ENCODE results near the gene CTTNBP2.

CTTNBP2 gene

DNA sequence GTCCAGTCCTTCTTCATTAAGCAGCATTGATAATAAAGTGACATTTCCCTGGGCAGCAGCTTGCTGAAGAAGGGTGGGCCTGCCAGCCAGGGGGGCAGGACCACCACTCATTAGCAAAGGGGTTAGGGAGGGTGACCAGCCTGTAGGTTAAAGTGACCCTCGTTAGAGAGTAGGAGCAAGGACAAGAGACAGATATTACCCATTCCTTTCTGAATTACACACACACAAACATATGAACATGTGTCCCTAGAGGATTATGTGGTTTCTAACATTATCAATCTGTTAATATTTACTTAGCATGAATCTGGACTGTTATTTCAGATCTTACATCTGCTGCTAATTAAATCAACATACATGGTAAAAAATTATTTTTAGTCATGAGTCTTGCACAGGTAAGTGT, 88.9 kb downstream of the CTTNBP2 start:
- no peak for DNase-seq

DNA sequence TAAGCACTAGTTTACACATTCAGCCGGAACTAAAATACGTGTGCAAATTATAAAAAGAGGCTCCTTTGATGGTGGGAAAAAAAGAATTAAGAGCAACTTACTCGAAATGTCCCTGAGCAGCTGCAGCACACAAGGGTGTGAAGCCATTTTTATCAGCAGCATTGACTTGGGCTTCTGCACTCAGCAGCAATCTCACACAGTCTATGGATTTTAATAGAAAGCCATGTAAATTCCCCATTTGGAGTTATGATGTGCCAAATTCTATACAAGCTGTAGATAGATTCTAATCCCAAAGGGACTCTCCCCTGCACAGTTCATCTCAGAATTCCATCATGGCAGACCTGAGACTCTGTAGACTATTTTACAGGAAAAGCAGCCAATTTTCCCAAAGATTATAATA, 90.5 kb downstream of the CTTNBP2 start:
- no peak for DNase-seq

- DNase-seq: no peak
These were observed 91.5 kb downstream of the CTTNBP2 start for GRCh38 chr7:117781707-117782106.

DNA sequence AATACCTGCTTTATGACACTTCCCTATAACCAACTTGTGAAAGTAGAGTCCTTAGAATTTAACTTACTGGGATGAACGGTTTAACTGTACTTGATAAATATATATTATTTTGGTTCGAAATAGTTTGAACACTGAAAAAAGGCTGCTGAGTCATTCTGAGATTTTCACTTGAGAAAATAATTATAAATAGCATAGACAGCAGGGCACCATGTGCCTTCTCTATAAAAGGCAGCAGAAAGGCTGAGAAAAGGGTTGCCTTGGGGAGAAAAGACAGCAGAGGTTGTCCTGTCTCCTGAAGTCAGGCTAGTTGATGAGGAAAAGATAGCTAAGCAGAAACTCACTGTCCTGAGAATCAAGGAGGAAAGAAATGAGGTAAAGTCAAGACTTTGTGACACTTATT, 92.4 kb downstream of the CTTNBP2 start:
- DNase-seq: no peak

DNA sequence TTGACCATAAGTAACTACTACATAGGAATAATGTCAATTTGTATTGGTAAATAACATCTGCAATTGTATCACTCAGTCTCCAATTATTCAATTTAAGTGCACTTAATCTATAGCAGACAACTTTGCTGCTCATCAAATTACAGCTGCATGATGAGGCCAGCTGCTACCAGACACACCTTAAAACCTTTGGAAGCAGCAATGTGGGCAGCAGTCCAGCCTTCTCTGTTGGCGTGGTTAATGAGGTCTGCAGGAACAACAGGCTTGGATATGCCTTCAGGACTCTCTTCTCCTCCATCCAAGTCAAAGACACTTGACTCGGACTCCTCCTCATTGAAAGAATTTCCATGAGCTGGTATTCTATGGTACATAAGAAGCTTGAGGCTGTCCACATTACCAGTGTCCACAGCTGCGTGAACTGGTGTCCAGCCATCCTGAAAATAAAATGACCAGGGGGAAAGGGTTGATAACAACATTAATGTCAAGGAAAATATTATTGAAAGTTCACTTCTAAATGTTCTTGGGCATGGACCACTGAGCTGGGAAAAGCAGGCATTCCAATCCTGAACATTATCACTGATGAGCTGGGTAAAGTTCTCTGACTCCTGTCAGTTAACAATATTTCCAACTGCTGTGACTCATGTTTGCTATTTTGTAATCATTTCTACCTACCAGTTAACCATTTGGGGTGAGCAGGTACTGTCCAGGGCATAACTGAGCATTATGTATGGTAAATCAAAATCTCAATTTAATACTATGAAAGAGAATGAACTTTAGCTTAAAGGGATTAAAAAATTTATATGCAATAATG, 95.7 kb downstream of the CTTNBP2 start:
- DNase-seq: no peak

GRCh38 chr7:117776224-117776623, 97.0 kb downstream of the CTTNBP2 start:
- no peak for DNase-seq

DNA sequence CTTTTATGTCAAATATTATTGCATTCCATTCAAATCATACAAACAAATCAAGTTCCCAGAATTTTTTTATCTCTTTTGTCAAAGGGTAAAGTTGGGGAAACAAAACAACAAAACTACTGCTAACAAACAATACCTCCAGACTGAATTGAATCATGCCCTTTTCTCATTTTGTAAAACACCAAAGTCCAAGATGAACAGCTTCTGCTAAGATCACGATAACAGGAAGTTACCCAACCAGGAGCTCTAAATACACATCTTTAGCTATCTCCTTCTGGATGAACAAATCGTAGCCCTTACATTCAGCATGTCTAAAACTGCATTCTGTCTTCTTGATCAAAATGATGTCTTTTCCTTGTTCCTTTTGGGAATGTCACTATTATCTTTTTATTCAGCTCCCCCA, 97.4 kb downstream of the CTTNBP2 start:
- DNase-seq: no peak

DNA sequence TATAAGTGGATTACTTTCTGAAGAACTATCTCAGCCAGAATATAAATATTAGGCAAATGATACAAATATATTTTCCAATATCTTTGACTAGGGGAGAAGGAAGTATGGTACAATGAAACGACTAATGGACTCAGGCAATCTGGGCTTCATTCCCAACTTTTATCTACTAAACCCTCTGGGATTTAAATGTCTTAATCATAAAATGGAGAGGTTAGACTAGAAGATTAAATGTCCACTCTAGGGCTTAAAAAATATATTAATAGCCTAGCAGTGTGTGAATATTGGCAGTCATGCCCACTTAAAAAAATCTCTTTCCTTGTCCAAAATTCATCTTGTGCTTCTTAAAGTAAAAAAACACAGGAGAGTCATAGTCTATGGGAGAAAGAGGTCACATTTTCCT, 98.3 kb downstream of the CTTNBP2 start:
- no peak for DNase-seq

DNA sequence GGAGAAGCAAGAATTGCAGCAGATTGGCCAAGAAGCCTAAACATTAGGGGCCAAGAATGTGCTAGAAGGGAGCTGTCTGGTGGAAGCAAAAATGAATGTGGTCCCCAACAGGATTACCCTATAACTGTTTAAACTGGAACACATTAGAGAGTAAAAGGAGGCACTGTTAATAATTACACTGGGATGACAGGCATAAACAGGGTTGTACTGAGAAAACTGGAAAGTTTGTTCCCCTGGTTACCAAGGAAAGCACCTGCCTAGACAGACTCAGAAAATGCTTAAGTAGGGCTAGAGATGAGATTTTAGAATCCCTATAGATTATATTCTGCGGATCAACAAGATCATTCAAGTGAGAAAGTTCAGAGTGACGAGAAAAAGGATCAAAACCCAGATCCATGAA, 100.8 kb downstream of the CTTNBP2 start:
- DNase-seq: no peak

GRCh38 chr7:117771756-117772155, 101.5 kb downstream of the CTTNBP2 start:
- DNase-seq: no peak

DNA sequence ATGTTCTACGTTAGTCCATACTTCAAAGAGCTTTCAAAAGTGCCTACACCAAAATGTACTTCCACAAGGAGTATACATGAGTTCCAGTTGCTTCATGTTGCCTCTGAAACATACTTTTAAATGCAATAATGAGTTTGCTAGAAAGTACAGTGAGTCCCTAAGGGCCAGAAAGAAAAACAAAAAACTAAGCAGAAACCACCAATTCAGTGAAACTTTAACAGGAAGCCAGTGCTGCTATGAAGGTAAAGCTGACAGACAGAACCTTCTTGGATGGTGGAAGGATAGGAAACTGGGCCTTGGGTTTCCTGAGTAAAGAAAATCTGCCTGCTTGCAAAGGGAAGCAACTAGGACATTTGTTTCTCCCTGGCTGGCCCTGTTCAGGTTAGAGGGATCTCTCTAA, 104.2 kb downstream of the CTTNBP2 start:
- no peak for DNase-seq

GRCh38 chr7:117767951-117768350, 105.3 kb downstream of the CTTNBP2 start:
- no peak for DNase-seq

DNA sequence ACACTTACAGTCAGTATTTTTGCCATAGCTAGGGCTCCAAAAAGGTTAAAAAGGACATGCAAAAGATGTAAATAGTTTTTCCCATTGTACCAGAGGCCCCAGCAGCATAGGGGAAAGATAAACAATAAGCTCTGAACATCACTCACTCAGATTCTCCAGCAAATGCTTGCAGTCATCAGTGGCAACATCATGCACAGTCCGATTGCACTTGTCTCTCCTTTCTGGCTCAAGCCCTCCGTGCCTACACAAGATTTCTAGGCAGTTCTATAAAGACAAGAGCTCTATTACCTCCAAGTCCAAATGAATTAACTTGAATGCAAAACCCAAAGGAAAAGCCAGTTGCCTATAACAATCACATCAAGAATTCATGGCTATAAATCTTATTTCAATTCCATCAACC, 106.3 kb downstream of the CTTNBP2 start:
- no peak for DNase-seq

DNA sequence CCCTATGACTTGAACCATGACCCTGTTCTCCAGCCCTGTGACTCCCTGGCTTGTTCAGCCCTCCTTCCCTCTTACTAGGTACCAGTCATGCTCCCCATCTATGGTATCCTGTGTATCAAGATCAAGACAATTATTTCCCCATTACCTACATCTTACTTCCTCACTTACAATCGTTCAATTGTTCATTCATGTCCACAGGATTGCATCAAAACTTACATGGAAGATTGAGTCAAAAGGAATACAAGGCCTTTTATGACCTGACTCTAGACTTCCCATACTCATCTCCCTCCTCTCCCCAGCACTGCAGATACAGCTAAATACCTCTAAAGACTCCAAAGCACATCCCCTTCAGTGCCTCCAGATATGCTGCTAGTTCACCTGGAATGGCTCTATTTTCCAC, 109.2 kb downstream of the CTTNBP2 start:
- DNase-seq: no peak

DNA sequence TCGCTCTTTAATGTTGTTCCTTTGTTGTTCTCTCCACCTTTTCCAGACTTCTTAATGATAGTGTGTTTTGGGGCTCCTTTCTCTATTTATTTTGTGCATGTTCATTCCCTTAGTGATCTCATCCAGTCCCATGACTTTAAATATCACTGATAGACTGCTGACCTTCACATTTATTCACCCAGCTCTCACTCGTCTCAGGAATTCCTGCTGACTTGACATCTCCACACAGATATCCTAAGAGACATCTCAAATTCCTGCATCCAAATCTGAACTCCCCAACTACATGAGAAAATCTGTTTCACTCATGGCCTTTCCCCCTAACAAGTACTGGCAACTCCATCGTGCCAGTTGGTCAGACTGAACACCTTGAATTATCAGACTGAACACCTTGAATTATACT, 111.2 kb downstream of the CTTNBP2 start:
- DNase-seq: no peak

DNA sequence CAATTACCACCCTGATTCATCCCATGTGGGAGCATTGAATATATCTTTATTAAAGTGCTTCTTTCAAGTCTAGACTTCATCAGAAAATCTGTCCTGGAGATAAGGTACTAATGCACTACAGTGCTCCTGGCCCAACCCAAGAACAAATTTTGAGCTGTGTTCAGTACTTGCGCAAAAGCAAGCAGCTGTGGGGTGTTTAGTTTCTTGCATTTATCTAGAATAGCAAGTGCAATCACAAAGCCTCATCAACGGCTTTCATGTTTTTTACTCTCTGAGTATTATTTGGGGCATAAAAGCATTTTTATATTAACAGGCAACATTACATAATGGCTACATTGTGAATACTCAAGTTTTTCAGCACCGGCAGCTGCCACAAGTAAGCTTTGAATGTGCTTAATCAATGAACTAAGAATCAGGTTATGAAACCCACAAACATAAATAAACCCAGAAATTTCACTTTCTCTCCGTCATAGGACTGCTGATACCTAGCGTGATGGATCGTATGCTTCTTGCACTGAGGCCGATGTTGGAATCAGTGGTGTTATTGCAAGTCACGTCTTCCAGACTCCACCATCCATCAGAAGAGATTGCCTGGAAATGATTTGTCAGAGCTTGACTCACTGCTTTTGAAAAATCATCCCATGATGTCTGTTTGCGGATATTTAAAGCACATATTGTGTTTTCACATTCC, 113.1 kb downstream of the CTTNBP2 start:
- DNase-seq: no peak

GRCh38 chr7:117757440-117757839, 115.8 kb downstream of the CTTNBP2 start:
- no peak for DNase-seq

GRCh38 chr7:117756586-117757085, 116.6 kb downstream of the CTTNBP2 start:
- DNase-seq: no peak

- no peak for DNase-seq
These were observed 118.1 kb downstream of the CTTNBP2 start for GRCh38 chr7:117755136-117755535.

DNA sequence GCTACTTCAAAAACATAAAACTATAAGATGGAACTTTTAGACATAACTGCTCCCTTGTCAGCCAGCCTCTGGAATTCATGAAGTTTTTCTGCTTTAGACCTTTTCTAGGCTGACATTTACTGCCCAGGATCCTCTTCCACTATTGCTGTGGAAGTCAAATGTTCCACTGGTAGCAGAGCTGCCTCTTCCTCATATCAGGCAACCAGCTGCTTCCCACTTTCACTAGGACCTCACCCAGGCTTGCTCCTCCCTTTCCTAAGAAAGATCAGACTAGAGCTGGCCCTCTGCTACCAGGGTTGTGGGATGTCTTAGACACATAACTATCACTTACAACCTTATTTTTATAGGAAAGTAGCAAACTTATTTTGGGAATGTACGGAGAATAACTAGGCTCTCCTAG, 121.5 kb downstream of the CTTNBP2 start:
- no peak for DNase-seq

DNA sequence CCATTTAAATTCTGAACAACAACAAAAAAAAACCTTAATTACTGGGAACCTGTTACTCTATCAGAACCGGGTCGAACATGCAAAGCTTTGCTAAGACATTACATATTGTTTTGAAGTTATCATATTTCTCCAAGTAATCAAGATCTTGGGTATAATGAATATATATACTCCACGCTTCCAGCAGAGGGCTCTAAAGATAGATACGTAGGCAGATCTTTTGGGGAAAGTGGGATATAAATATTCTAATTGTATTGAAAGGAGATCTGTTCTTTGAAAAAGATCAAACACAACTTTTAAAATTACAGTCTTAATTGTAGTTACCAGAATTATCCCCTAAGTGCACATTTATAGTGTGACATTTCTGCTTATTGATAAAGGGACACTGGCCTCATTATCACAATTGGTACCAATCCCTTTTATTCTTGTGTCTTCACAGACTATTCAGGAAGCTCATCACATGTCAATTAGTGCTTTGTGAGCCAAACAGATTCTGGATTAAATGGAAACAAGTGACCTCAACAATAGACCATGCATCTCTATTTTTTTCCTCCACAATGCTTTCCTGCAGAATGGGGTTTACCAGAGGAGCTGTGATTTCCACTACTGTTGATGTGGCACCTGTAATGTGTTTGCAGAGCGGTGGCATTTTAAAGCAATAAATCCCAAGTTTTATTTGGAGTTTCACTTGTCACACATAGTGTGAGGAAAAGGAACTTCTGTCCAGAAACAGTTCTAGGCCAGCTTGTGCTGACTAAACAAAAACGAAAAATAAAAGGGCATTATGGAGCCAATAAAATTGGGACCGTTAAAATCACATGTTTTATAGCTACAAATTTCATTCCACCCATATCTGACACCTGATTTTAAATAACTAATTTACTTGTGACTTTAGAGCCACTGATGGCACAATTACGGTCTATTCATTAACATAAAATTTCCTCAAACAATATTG, 122.4 kb downstream of the CTTNBP2 start:
- DNase-seq: no peak

DNA sequence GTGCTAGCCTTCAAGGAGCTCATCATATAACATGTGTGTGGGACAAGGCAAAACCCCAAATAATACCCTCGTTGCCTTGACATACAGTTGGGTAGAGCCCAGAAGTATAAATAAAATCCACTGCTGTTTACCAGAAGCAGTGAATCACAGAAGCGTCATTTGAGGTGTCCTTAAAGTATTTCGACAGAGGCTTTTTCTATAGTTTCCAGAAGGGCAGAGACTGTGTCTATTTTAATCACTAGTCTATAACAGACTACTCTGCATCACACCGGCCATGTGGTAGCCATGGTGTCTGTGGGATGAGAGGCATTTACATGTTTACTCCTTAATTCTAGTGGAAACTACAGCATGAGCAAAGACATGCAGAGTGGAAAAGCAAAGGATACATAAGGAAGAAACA, 131.3 kb downstream of the CTTNBP2 start:
- no peak for DNase-seq

DNA sequence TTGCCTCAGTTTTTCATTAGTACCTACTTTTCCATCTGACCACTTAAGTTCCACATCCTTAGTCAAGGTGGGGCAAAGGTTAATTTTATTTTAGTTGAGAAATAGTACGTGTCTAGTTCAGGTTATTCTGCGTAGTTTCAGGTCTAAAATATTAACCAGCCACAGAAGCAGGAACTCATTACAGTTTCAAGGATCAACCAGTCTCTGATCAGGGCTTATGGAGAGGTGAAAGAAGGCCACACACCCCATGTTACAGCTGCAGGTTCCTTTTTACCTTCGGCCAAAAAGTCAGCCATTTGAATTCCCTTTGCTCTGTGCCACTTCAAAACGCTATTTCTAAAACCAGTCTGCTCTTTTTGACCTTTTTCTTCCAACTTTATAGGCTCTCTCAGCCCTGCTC, 134.2 kb downstream of the CTTNBP2 start:
- DNase-seq: no peak
